GM15510 (cell line): ENCODE data around the gene TLR2.

Experiments used
- POLR2A ChIP-seq: IDR thresholded peaks from 3 replicates; pipeline ENCODE4 v1.6.1; 2011; ENCODE audit warnings: borderline replicate concordance; ENCODE audit not compliant: insufficient read length; ENCODE audit errors: extremely low read depth

Gene TLR2

DNA sequence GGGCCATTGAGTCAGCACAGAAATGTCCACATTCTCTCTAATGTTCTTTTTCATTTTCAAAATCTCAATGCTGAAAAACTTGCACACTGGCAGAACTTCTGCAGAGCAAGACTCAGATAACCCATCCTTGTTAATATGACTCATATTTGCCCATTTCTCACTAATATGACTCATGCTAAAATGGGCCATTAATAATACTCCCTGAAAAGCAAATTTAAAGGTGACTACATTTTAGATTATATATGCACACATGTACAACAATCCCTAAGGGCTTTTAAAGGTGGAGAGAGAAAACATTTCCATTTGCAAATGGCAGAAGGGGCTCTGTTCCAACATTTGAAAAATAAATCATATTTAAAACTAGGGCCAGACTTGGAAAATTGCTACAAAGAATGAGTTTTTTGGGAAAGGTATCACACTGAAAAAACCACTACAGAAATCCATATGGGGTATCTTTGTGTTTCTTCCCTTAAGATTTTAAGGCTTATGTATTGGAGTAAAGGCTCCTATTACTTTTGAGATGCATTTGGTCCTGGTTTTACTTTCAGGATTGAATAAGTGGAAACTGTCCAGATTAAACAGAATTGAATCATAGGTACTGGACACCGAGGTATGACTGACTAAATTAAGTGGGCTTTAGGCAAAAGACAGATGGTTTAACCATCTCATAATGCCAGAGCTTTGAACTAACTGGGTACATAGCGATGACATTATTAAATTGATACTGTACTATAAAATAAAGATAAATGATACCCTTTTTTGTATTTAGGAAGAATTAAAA is 30.0 kb downstream of the TLR2 start:
- no peak for TF ChIP-seq POLR2A

DNA sequence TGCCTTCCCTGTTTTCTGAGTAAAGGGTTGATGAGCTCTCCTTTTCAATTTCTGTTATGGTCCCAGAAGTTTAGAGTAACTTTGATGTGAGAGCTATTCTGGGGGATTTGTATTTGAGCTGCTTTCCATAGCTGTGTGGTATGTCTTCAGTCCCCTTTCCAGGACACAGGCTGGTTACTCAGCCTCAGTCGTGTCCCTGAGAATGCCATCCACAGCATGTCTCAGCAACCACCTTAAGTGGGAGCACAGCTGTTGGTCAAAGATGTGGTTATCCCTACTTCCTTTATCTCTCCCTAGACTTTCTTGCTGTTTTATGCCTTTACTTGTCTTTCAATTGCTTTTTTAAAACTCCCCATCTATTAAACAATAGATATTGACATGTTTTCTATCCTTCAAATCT is 38.0 kb downstream of the TLR2 start:
- TF ChIP-seq POLR2A: no peak

DNA sequence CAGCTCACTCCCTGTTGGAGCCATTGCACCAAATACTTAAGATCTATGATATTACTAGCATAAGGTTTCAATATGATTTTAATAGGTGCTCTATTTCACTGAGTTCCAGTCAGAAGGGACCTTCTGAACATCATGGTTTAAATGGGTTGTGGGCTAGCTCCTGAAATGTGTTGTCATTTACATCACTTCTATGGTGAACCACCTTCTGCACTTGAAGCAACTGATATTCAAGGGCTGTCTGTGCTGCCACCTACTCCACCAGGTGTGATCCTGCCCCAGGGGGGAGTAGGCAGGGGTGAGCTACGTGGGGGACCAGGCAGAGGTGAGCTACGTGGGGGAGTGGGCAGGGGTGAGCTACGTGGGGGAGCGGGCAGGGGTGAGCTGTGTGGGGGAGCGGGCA is 40.5 kb downstream of the TLR2 start:
- no peak for TF ChIP-seq POLR2A

DNA sequence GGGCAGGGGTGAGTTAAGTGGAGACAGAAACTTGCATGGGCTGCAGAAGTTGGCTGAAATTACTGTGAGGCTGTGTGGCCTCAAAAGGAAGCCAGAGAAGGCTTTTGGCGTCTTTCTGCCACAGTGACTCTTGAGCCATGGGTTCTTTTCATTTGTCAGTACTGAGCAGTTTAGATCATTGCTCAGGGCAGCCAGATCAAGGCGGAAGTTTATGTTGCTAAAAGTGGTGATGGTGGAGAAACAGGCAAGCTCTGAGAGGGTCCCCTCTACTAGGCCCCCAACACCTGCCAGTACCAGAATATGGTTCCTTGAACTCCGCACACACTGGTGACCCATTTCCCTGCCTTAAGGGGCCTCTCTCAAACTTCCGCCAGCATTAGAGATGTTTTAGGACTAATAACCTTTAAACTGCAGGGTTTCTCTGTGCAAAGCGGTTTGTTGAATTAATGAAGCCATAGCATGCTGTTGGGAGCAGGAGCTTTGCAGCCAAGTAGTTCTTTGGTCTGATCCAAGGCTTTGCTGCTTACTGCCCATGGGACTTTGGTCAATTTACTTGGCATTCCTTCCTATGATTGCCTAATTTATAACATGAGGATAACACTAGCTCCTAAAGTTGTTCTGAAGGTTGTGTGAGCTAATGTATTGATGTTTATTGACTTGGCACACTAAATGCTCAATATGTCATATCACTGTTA is 41.2 kb downstream of the TLR2 start:
- no peak for TF ChIP-seq POLR2A

GRCh38 chr4:153725831-153726154 is 41.7 kb downstream of the TLR2 start:
- TF ChIP-seq POLR2A: no peak

- no peak for TF ChIP-seq POLR2A
Observed at GRCh38 chr4:153728151-153728550, 44.1 kb downstream of the TLR2 start.

DNA sequence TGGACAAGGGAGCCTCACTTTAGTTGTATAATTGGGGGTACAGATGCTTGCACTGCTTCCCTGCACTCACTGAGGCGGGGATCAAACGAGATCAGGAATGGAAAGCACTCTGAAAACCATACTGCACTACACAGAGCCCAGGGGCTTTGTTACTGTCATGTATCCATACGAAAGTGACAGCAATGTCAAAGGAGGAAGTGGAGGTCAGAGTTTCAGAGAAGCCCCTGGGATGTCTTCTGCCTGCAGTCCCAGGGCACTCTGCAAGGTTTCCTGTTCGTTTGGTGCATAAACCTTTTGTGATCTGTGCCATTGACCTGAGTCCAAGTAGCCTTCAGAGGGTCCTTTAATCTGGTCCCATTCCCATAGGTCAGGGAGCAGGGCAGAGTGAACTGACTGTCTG is 44.6 kb downstream of the TLR2 start:
- TF ChIP-seq POLR2A: no peak

DNA sequence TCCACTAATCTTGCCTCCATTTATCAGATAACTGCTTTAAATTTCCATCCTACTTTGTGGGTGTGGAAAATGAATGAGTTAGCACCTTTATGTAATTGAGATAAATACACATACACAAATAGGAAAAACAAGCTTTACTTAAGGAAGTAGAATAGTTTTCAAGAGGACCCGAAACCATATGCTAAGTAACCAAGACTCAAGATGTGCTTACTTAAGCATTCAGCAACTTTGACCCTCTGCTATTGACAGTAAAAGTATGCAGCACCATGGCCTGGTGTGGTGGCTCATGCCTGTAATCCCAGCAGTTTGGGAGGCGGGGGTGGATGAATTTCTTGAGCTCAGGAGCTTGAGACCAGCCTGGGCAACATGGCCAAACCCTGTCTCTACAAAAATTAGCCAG is 45.8 kb downstream of the TLR2 start:
- TF ChIP-seq POLR2A: no peak

GRCh38 chr4:153731239-153731638 is 47.2 kb downstream of the TLR2 start:
- no peak for TF ChIP-seq POLR2A

DNA sequence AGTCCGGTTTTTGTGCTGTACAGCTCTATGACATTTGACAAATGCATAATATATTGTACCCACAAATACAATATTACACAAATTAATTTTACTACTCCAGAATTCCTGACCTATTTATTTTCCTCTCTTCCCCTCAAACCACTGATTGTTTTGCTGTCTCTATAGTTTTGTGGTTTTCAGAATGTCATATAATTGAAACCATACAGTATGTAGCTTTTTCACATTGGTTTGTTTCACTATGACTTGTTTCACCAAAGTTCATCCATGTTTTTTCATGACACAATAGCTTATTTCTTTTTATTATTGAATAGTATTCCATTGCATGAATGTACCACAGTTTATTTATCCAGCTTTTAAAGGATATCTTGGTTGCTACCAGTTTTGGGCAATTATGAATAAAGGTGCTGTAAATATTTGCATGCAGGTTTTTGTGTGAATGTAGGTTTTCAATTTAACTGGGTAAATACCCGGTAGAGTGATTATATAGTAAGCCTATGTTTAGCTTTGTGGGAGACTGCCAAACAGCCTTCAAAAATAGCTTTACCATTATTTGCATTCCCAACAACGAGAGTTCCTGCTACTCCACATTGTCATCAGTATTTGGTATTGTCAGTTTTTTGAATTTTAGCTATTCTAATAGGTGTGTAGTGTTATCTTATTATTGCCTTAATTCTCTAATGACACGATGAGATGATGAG is 49.8 kb downstream of the TLR2 start:
- TF ChIP-seq POLR2A: no peak

DNA sequence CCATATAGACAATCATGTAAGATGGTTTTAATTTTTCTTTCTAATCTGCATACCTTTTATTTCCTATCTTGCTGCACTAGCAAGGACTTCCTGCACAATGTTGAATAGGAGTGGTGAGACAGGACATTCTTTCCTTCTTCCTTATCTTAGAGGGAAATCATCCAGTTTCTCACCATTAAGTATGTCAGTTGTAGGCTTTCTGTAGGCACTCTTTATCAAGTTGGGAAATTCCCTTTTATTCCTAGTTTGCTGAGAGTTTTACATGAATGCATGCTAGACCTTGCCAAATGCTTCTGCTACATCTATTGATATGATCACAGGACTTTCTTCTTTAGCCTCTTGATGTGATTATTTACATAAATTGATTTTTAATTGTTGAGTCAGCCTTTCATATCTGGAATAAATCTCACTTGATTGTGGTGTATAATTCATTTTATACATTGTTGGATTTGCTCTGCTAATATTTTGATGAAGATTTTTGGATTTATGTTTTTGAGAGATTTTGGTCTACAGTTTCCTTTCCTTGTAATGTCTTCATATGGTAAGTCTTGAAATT is 51.9 kb downstream of the TLR2 start:
- no peak for TF ChIP-seq POLR2A

DNA sequence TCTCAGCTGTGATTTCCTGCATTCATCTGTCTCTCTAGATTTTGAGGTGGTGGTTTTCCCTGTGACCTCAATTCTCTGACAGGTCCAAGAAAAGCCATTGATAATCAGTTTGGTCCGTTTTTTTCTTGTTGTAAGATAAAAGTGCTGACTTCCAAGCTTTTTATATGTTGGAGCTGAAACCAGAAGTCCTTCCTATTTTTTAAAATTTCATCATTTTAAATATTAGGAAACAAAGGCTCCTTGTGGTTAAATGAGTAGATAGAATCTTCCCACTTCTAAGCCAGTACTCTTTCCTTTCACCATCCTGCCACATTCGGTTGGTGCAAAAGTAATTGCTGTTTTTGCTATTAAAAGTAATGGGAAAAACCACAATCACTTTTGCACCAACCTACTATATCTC is 57.5 kb downstream of the TLR2 start:
- TF ChIP-seq POLR2A: no peak

GRCh38 chr4:153745651-153746050 is 61.6 kb downstream of the TLR2 start:
- no peak for TF ChIP-seq POLR2A

DNA sequence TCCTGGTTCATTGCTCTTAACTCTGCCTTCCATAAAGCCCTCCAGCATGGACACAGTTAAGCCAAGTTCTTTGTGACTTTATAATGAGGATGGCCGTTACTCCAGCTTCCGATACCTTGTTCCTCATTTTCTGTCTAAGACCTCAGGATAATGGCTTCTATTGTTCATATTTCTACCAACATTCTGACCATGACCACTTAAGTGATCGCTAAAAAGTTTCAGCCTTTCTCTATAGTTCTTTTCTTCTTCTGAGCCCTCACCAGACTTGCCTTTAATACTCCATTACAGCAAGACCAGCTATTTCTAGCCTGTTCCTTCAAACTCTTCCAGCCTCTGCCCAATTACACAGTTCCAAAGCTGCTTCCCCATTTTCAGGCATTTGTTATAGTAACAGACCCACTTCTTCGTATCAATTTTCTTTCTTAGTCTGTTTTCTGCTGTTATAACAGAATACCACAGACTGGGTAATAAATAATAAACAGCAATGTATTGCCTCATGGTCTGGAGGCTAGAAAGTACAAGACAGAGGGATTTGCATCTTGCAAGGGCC is 63.4 kb downstream of the TLR2 start:
- no peak for TF ChIP-seq POLR2A

- TF ChIP-seq POLR2A: no peak
Observed at GRCh38 chr4:153748378-153748777, 64.3 kb downstream of the TLR2 start.

DNA sequence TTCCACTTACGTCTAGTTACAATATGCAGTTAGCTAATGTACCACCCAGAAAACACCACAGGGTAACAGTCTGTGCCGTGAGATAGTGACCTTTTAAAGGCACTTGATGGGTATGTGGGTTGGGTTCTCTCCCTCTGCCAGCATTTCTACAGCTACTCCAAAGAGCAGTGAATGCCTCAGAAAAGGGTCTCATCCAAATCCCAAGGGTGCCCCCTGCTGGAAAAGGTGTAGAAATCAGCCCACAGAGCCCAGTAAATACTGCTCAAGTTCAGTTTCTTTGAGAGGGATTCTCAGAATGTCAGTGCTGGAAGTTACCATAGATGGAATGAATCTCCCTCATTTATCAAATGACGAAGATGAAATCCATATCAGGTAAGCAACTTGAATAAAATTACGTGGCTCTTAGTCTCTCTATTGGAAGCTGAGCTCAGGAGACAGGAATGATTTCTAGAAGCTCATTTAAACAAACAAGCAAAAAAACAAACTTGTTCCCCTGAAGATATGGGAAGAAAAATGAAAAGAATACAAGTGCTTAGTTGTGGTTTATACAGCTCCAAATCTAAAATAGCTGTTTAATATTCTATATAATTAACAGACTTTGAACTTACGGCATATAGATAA is 66.2 kb downstream of the TLR2 start:
- TF ChIP-seq POLR2A: no peak

DNA sequence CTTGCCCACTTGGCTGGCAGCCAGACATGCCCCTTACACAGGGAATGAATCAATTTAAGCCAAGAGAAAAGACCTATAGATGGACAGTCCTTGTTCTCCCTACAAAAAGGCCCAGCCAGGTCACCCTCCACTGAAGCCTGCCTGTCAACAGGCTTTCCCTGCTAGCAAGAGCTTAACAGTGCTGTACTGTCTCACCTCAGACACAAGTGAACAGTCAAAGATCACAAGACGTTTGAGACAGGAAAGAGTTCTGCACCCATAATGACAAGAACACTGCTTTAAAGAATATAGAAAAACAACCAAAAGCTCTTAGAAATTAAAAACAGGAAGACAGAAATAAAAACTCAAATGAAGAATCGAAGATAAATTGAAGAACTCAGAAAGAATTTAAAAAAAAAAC is 71.1 kb downstream of the TLR2 start:
- TF ChIP-seq POLR2A: no peak
